ENCODE measurements around the gene ZBED1. TPM values are rescaled to one million over a fixed set of nuclear protein-coding genes. Genes with fewer than 3 reads are reported as not detected.

The ZBED1 gene
- total RNA-seq, 6 experiments from 2014 or later, result 21.7 to 44.6 (median 36.9) TPM

DNA sequence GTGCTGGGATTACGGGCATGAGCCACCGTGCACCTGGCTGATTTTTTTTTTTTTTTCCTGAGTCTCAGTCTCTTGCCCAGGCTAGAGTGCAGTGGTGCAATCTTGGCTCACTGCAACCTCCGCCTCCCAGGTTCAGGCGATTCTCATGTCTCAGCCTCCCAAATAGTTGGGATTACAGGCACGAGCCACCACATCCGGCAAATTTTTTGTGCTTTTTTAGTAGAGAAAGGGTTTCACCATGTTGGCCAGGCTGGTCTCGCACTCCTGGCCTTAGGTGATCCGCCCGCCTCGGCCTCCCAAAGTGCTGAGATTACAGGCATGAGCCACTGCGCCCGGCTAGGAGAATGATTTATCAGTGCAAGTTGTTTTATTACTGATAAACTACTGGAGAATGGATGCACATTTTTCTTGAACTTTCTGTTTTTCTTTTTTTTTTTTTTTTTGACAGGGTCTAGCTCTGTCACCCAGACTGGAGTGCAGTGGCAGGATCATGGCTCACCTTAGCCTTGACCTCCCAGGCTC, 39.7 kb upstream of the ZBED1 start:
- no peak for ATAC-seq
- no peak for DNase-seq
- H3K9me3 ChIP-seq, result no peaks in the 10 kb centered on the region
- no peaks in the 10 kb centered on the region for H3K36me3 ChIP-seq
- no peak overlapping the region for H3K4me3 ChIP-seq
- TF ChIP-seq, protein P1, sequence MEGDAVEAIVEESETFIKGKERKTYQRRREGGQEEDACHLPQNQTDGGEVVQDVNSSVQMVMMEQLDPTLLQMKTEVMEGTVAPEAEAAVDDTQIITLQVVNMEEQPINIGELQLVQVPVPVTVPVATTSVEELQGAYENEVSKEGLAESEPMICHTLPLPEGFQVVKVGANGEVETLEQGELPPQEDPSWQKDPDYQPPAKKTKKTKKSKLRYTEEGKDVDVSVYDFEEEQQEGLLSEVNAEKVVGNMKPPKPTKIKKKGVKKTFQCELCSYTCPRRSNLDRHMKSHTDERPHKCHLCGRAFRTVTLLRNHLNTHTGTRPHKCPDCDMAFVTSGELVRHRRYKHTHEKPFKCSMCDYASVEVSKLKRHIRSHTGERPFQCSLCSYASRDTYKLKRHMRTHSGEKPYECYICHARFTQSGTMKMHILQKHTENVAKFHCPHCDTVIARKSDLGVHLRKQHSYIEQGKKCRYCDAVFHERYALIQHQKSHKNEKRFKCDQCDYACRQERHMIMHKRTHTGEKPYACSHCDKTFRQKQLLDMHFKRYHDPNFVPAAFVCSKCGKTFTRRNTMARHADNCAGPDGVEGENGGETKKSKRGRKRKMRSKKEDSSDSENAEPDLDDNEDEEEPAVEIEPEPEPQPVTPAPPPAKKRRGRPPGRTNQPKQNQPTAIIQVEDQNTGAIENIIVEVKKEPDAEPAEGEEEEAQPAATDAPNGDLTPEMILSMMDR (IDR thresholded peaks at IDR 0.05), result no peak
- TF ChIP-seq POLR2A (IDR thresholded peaks at IDR 0.05), result no peak
- intact Hi-C loops (cut with DNase I), result no loop called here
- no peaks in the 10 kb centered on the region for H3K27me3 ChIP-seq
- 68% methylated on average over 3 of the region's 12 CpGs for WGBS (ENCODE audit: insufficient coverage, low coverage, low lambda C conversion rate, missing lambda C conversion rate)
- H3K4me1 ChIP-seq, result no peaks in the 10 kb centered on the region
- no peak overlapping the region for H3K27ac ChIP-seq

DNA sequence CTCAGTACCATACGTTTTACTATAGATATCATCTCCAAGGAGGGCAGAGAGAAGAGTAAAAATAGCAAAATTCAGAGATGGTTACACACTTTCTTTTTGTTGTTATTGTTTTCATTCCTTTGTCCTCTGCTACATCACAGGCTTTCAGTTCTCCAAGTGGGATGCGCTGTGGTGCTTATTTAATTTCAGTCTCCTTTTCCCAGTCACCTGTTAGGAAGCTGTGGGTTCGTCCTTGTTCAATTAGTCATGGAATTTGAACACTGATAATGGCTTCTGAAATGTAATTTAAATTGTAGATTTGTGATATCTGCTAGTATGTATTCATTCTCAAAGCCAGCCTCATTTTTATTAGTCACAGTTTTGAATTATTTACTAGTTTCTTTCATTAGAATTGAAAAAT, 38.8 kb upstream of the ZBED1 start:
- WGBS (ENCODE audit: insufficient coverage, low coverage, low lambda C conversion rate, missing lambda C conversion rate), result 41% methylated on average over 3 of the region's 3 CpGs
- no peaks in the 10 kb centered on the region for H3K27me3 ChIP-seq
- DNase-seq (no peak), ATAC-seq (no peak)
- intact Hi-C loops (cut with DNase I), result no loop called here
- no peaks in the 10 kb centered on the region for H3K36me3 ChIP-seq
- H3K27ac ChIP-seq, result no peak overlapping the region
- no peaks in the 10 kb centered on the region for H3K4me1 ChIP-seq
- H3K4me3 ChIP-seq, result no peak overlapping the region
- no peak for TF ChIP-seq POLR2A (IDR thresholded peaks at IDR 0.05)
- TF ChIP-seq, protein P1 (IDR thresholded peaks at IDR 0.05), result no peak
- no peaks in the 10 kb centered on the region for H3K9me3 ChIP-seq

DNA sequence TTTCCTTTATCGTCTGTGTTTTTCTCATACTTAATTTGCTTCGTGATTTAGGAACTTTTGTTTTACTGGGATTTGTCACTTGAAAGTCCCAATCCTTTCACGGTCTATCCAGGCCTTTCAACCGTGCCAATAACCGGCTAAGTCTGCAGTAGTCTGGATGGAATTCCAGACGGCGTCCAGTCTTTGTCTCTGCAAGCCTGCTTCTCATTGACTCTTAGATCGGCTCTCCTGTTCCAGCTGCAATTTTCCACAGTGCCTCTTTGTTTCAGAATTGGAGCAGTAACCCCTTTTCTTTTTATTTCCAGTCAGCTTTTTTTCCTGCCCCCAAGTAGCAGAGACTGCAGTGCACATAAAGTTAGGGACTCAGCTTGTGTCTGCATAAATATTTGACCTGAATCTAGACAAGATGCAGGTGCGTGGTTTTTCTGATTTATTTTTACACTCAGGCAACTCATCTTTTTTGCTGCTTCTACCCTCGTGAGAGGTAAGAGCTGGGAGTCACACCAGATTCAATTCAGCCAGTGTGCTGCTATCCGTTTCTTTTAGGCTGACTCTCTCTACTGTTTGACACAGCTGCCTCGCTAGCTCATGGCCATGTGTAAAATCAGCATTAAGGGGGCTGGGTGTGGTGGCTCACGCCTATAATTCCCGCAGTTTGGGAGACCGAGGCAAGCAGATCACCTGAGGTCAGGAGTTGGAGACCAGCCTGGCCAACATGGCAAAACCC, 37.4 kb upstream of the ZBED1 start:
- Histone ChIP-seq H3K4me1 (no peaks in the 10 kb centered on the region), H3K36me3 (no peaks in the 10 kb centered on the region), H3K27me3 (no peaks in the 10 kb centered on the region), H3K4me3 (no peak overlapping the region), H3K9me3 (no peaks in the 10 kb centered on the region), H3K27ac (no peak overlapping the region)
- ATAC-seq (no peak), DNase-seq (no peak)
- no peak for TF ChIP-seq POLR2A (IDR thresholded peaks at IDR 0.05)
- TF ChIP-seq, protein P1 (IDR thresholded peaks at IDR 0.05), result no peak
- intact Hi-C loops (cut with DNase I), result no loop called here
- WGBS (ENCODE audit: insufficient coverage, low coverage, low lambda C conversion rate, missing lambda C conversion rate), result 64% methylated on average over 12 of the region's 15 CpGs

DNA sequence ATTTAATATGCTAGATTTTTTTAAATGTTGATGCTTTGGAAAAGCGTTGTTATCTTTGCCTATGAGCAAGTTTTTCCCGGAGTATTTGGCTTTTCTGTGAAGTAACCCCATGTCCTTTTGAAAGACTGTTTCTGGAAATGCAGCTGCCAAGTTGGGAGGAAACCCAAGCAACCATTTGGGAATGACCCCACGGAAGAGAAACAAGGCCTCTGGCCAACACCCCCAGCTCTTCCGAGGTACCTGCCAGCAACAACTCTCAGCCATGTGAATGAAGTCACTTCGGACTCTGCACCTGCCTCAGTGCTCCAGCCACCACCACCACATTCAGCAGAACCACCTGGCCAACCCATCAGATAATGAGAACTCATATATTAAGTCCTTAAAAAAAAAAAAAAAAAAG, 36.2 kb upstream of the ZBED1 start:
- H3K4me1 ChIP-seq, result no peaks in the 10 kb centered on the region
- no peak for ATAC-seq
- intact Hi-C loops (cut with DNase I), result no loop called here
- no peak overlapping the region for H3K27ac ChIP-seq
- 78% methylated on average over 4 of the region's 5 CpGs for WGBS (ENCODE audit: insufficient coverage, low coverage, low lambda C conversion rate, missing lambda C conversion rate)
- no peaks in the 10 kb centered on the region for H3K36me3 ChIP-seq
- H3K4me3 ChIP-seq, result no peak overlapping the region
- H3K27me3 ChIP-seq, result no peaks in the 10 kb centered on the region
- TF ChIP-seq POLR2A (IDR thresholded peaks at IDR 0.05), result no peak
- TF ChIP-seq, protein P1 (IDR thresholded peaks at IDR 0.05), result no peak
- H3K9me3 ChIP-seq, result no peaks in the 10 kb centered on the region
- no peak for DNase-seq

Data from right lobe of liver (tissue), 6 donors.